ENCODE results near the gene SERPINB7.
"Not testable (repeated sequence)": the region's sequence is repeated elsewhere in the genome, so short reads cannot be mapped to it uniquely, and the experiment has no call there.

SERPINB7 gene

GRCh38 chr18:63775166-63775730 lies at the start of gene SERPINB7:
Gene SERPINB7 (plus strand): TSS chr18:63775418. CDS start chr18:63782373, 6,955 bp downstream.
- DNase-seq (ENCODE audit: low spot score) = peak; percentile 25

GRCh38 chr18:63725682-63726480 lies 49.3 kb upstream of the SERPINB7 start:
- DNase-seq (ENCODE audit: low spot score) = no peak

- DNase-seq (ENCODE audit: low spot score) = no peak
Observed at GRCh38 chr18:63730773-63731172, 44.4 kb upstream of the SERPINB7 start.

- DNase-seq (ENCODE audit: low spot score) = no peak
Observed at GRCh38 chr18:63731215-63731614, 44.0 kb upstream of the SERPINB7 start.

- no peak for DNase-seq (ENCODE audit: low spot score)
Observed at GRCh38 chr18:63736876-63737275, 38.3 kb upstream of the SERPINB7 start.

- DNase-seq (ENCODE audit: low spot score) = peak; percentile 15
Observed at GRCh38 chr18:63741769-63742168, 33.4 kb upstream of the SERPINB7 start.

- no peak for DNase-seq (ENCODE audit: low spot score)
Observed at GRCh38 chr18:63747006-63747405, 28.2 kb upstream of the SERPINB7 start.

GRCh38 chr18:63749489-63749888 lies 25.7 kb upstream of the SERPINB7 start:
- DNase-seq (ENCODE audit: low spot score) = no peak

- no peak for DNase-seq (ENCODE audit: low spot score)
Observed at GRCh38 chr18:63752636-63753035, 22.6 kb upstream of the SERPINB7 start.

GRCh38 chr18:63753676-63754075 lies 21.5 kb upstream of the SERPINB7 start:
- no peak for DNase-seq (ENCODE audit: low spot score)

GRCh38 chr18:63757541-63757940 lies 17.7 kb upstream of the SERPINB7 start:
- no peak for DNase-seq (ENCODE audit: low spot score)

GRCh38 chr18:63758615-63759240 lies 16.5 kb upstream of the SERPINB7 start:
- no peak for DNase-seq (ENCODE audit: low spot score)

GRCh38 chr18:63759786-63760185 lies 15.4 kb upstream of the SERPINB7 start:
- DNase-seq (ENCODE audit: low spot score) = not testable (repeated sequence)

GRCh38 chr18:63762518-63762917 lies 12.7 kb upstream of the SERPINB7 start:
- peak; percentile 11 for DNase-seq (ENCODE audit: low spot score)

GRCh38 chr18:63763831-63764600 lies 11.2 kb upstream of the SERPINB7 start:
- no peak for DNase-seq (ENCODE audit: low spot score)

GRCh38 chr18:63765837-63766236 lies 9.4 kb upstream of the SERPINB7 start:
- no peak for DNase-seq (ENCODE audit: low spot score)

- DNase-seq (ENCODE audit: low spot score) = no peak
Observed at GRCh38 chr18:63773551-63773950, 1.7 kb upstream of the SERPINB7 start.

GRCh38 chr18:63774511-63774910 lies 707 bp upstream of the SERPINB7 start:
- no peak for DNase-seq (ENCODE audit: low spot score)

- DNase-seq (ENCODE audit: low spot score) = no peak
Observed at GRCh38 chr18:63779386-63779785, 4.2 kb downstream of the SERPINB7 start.

GRCh38 chr18:63783394-63783793 lies 8.2 kb downstream of the SERPINB7 start:
- no peak for DNase-seq (ENCODE audit: low spot score)

- no peak for DNase-seq (ENCODE audit: low spot score)
Observed at GRCh38 chr18:63784787-63785452, 9.7 kb downstream of the SERPINB7 start.

GRCh38 chr18:63787673-63788072 lies 12.5 kb downstream of the SERPINB7 start:
- DNase-seq (ENCODE audit: low spot score) = no peak
